GM21717 (cell line): ENCODE data around the gene ADAMTSL2.

Experiments
- ATAC-seq: cut with Tn5 transposase; IDR thresholded peaks from one replicate; pipeline ENCODE4 v1.9.1; 2021; ENCODE audit warnings: mild to moderate bottlenecking, moderate library complexity; ENCODE audit not compliant: unreplicated experiment

Gene ADAMTSL2

DNA sequence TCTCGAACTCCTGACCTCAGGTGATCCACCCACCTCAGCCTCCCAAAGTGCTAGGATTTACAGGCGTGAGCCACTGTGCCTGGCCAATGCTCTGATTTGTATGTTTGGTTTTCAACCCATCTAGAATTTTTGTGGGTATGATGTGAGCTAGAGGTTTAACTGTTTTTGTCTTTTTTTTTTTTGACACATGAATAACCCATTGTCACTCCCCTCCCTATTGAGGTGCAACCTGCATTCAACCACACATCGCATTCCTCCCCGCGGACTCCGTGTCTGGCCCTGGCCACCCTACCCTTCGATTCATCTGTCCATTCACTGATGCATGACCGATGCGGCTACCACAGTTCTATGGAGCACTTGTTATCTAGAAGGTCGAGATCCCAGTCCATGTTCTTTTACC lies 84.2 kb downstream of the ADAMTSL2 start:
- ATAC-seq, result no peak

DNA sequence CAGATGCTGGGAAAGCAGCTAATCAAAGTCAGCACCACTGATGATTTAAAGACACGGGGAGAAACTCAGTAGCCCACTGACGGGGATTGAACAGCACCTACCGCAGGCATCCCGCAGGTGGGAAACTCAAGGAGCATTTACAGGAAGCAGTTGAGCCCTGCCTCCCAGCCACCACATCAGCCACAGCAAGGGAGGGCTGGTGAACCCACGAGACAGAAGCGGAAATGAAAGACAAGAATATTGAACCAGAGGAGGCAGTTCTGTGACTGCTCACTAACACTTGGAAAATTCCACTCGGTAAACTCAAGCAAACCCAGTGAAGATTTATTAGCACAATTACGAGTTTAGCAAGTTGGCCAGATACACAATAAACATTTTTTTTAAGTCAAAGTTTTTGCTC lies 85.3 kb downstream of the ADAMTSL2 start:
- ATAC-seq, result no peak

DNA sequence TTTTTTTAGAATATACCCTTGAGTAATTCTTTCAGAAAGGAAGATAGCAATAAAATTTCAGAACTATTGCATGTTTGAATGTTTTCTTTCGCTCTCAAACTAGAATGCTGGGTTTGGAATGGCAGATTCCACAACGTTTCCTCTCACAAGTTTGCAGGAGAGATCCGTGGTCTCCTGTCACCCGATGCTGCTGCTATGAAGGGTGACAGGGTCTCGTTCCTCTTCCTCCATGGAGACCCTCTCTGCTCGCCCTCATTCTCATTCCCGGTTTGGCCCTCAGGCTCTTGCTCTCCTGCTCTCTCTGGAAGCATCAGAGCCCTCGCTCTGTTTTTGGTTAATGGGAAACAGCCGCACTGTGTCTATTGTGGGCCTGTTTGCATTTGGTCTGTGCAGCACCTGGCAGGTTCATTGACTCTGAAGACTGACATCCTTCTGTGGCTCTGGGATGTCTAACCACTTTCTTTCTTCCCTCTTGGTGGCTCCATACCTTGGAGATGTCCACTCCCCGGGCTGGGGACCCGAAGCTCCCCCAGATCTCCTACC lies 87.3 kb downstream of the ADAMTSL2 start:
- ATAC-seq, result no peak

DNA sequence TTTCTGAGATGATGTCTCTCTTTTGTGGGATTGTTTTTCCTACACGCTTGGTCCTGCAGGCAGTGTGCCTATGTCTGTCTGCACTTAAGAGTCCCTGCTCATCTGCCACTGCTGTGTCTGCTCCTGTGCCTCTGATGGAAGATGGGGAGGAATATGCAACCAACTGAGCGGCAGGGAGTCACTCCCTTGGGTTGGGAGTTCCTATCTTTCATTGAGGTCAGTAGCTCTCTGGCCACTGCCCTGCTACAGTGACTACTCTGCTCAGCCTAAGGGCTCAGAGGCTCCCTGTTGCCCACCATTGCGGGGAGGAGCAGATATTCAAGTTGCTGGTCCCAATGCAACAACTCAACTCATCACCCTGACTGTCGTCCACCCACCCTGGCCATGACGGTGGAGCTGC lies 88.1 kb downstream of the ADAMTSL2 start:
- ATAC-seq, result no peak
